Middle frontal gyrus (tissue), 1 donor: Measurements from ENCODE around the gene LRCH3.

Experiments
- DNase-seq: peaks from one replicate; pipeline ENCODE4 v3.0.0-alpha.2; 2015; ENCODE audit warnings: low spot score; ENCODE audit errors: extremely low spot score

LRCH3 gene

DNA sequence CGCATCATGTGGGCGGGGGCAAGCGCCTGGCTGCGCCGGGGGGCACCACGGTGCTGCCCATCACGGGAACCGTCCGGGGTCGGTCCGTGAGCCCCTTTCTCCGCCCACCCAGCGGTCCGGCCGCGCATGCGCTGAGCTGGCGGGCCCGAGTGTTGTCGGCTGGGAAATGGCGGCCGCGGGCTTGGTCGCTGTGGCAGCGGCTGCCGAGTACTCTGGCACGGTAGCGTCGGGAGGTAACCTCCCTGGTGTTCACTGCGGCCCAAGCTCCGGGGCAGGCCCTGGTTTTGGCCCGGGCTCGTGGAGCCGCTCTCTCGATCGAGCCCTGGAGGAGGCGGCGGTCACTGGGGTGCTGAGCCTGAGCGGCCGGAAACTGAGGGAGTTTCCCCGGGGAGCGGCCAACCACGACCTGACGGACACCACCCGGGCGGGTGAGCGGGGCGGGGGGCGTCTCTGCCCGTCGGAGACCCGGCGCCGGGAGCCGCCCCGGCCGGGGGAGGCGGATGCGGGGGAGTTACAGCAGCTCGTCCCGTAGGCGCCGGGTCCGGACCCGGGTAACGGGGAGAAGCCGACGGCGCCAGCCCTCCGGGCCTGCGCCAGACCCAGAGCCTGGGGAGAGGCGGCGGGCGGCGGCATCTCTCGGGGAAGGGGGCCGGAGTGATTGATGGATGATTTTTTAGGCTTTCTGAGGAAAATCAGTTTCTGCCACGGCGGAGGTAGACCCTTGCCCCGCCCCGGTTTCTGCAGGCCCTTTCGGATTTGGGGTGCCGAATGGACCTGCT is at the start of gene LRCH3:
TSS of gene LRCH3 (plus strand) at position 142 of the 779 bp plus-strand sequence. CDS start at position 167, 25 bp downstream.
- peak; percentile 78 for DNase-seq

DNA sequence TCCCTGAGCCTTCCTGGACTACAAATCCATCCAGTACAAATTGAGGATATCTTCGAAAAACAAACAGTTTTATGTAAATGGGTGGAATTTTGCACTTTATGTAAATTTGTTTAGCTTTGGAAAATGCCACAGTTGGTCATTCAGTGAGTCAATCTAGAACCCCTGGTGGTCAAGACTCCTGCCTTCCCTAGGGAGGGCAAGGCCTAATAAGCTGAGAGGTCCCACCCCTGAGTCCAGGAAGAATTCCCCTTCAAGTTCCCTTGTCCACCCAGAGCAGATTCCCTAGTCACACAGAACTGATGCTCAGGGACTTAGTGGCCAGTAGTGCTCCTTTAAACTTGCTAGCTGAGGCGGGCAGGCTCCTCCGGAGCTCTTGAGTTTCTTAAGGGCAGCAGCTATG is 48.3 kb upstream of the LRCH3 start:
- DNase-seq, result no peak

DNA sequence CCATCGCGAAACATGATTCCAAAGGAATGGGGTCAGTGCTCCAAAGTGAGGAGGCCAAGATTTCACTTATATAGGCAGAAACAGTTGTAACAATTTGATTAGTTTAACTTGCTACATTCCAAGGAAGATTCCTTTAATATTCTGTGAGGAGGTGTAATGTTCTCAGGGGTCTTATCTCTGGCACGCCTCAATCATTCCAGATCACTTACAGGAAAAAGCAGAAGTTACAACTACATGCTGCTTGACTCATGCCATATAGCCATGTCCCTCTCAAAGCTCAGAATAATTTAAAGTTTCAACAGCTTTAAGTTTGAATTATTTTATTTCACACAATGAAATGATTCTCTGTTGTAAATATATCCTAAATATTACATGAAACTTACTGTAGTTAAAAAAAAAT is 44.8 kb upstream of the LRCH3 start:
- DNase-seq, result no peak

DNA sequence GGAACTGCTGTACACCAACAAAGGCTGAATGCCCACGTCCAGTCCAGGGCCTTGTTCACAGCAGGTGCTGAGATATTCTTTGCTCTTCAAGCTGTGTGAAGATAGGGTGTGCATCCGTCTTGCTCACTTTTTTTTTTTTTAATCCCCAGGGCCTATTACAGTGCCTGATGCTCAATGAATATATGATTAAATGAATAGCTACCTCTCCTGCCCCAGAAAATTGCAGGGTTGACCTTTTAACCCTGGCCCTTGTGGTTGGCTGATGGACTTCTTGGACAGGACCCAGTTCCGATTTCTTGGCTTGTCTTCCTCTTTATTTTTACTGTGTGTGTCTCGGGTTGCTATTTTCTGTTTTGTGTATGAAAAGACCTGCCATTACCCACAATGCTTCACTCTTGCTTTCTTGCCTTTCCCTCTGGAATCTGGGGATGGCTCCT is 44.2 kb upstream of the LRCH3 start:
- no peak for DNase-seq

DNA sequence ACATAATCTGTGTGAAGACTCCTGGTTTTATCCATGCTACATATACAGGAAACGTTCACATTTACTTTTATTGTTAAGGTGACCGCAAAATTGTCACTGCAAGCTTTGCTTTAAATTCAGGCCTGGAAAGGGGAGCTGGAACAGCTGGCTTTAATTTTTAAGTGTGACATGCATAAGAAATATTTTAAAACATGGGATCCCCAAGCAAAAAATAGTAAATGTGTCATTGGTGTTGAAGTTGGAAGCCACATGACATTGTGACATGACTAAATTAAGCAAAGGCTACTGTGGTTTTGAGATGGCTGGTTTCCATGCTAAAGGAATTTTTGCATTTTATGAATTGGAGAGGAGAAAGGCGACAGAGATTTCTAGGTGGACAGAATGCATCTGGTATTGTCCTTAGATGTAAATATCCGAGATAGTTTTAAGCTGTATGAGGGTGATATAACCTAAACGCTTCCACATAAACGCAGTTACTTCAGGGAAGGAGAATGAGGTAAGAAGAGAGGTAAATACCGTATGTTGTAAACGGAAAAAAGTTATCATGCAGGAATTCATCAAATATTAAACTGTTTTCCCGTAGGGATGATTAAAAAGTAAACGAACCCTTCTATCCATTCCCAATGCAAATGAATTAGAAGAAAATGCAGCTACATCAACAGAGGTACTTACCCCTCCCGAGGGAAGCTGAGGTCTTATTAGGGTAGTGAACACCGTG is 42.3 kb upstream of the LRCH3 start:
- DNase-seq, result no peak

DNA sequence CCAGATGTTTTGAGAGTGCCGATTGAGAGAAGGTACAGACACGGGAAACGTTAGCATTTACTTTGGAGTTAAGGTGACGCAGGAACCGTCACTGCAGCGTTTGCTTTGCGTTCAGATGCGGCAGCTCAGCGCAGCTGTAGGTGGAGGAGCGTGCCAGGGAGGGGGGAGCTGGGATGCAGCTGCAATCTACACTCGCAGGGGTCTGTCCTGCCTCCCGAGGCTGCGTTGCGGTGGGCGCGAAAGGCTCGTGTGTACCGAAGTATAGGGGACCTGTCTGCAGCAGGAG is 41.8 kb upstream of the LRCH3 start:
- DNase-seq, result no peak

DNA sequence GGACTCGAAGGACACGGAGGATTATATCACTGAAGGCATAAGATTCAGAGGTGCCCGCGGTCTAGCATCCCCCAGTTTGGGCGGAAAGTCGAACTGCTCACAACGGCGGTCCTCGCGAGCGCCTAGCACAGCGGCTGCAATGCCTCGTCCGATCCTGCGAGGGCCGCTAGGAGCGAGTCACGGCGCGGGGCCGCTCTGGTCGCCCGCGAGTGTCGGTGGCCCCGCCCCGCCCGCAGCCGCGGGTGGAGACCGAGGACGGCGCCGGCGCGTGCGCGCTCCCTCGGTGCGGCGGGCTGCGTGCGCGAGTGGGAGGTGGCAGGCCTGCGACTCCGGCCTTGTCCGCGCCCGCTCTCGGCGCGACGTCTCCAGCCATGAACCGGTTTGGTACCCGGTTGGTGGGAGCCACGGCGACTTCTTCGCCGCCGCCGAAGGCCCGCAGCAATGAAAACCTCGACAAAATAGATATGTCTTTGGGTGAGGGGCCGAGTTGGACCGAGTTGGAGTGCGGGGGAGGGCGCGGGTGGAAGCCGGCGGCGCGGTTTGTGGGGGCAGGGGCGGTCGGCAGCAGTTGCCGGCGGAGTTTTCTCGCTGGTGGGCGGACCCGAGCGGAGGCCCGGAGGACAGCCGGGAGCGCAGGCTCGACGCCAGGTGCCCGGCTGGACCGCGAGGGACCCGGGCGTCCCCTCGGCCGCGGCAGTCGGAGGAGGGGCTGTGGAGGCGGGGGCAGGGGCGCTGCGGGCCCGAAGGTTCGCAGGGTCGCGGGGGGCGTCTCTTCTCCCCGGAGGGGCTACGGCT is 41.3 kb upstream of the LRCH3 start, which contains the start of gene FYTTD1:
TSS of gene FYTTD1 (plus strand) at position 283 of the 795 bp plus-strand sequence. CDS start at position 372, 89 bp downstream.
- peak; percentile 93 for DNase-seq

DNA sequence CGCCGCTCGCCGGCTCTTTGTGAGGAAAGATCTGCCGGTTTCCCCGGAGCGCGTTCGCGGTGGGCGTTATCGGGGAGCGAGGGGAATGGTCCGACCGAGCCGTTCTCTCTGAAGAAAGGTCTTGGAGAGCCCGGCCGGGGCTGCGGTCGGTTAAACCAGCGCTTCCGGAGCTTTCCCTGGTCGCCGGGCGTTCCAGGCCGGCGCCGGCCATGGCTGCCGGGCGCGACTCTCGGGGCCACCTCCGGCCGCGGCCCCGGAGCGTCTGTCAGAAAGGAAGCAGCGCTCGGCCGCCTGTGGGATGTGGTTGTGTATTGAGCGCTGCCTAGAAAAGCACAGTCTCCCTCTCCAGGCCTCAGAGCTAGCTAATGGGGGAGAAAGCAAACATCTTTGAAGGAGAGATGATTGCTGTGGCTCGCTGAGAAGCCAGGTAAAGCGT is 40.6 kb upstream of the LRCH3 start:
- peak; percentile 13 for DNase-seq

DNA sequence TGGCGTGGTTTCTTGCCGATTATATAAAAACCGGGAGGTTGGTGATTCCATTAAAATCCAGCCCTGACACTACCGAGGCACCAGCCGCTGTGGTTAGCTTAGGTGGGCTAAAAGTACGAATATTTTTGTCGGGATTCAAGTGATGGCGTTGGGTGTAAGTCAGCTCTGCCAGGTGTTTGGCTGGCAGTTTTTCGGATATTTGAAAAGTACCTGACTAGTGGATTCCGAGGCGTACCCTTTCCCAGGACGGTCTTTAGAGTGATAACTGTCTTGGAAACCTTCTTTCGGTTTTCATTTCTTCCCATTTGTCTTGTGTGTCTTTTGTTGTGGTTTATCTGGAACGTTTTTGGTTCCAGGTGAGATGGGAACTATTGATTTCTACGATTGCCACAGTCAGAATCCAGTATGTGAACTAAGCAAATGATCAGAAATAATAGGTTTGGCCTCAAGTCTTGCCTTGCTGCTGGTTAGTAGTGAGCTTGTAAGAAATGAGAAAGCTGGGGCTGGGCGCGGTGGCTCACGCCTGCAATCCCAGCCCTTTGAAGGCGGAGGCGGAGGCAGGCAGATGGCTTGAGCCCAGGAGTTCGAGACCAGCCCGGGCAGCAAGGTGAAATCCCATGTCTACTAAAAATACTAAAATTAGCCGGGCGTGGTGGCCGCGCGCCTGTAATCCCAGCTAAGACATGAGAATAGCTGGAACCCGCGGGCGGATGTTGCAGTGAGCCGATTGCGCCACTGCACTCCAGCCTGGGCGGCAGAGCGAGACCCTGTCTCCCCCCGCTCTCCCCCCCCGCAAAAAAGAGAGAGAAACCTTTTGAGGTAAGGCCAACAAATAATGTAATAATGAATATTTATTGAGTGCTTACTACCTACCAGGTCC is 40.0 kb upstream of the LRCH3 start:
- DNase-seq, result peak; percentile 16

DNA sequence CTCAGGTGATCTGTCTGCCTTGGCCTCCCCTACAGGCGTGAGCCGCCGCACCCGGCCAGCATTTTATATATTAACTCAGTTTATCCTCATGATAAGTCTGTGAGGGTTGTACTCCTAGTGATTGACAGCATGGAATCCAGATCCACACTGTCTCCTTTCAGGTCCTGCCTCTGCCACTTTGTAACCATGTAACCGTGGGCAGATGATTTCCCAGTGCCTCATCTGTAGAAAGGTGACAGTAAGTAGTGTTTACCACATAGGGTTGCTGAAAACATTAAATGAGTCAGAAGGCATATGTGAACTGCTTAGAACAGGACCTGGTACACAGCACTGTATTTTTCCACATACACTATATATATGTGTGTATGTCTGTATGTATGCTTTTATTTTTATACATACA is 38.9 kb upstream of the LRCH3 start:
- no peak for DNase-seq

DNA sequence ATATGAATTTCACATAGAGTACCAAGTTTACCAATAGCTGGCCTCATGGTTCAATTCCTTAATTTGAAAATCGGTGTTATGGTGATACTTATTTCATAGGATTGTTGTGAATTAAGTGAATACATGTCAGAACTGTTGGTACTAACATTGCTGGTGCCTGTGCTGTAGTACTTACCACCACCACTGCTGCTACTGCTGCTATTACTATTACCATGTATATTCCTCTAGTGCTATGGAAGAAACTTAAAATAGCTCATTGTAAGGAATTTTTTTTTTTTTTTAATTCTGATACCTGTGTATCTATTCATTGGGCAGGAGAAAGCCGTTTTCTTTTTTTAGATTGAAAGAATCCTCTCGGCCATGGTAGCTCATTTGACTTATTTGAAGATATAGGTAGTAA is 37.8 kb upstream of the LRCH3 start:
- DNase-seq, result no peak

DNA sequence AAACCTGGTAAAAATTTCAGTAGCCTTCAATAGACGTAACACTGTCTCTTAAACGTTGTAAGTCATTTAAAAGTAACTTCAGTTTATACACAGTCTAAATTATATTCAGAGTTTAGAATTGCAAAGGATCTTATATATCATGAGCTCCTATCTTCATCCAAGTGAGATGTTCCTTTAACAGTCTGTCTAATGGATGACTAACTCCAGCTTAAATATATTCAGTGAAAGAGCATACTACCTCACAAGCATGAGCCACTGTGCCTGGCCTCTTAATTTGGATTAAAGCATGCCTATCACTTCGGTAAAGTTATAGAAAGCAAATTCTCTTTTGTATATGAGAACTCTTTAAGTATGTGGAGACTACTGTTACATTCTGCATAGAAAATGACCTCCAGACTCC is 34.4 kb upstream of the LRCH3 start:
- DNase-seq, result no peak

DNA sequence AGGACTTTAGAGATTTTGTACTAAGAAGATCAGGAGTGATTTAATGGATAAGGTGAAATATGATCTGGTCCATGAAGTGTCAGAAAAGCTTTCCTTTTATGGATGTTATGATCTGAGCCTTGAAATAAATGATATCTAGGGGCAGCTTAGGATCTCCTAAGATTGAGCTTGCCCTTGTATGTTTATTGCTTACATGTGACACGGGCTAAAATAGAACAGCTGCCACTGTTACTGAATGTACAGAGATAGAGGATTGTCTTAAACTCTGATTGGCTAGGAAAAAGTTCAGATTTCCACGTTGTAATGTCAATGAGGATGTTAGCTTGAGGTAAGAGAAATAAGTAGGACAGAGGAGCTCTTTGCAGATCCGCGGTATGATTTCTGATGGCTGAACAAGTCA is 32.5 kb upstream of the LRCH3 start:
- no peak for DNase-seq

DNA sequence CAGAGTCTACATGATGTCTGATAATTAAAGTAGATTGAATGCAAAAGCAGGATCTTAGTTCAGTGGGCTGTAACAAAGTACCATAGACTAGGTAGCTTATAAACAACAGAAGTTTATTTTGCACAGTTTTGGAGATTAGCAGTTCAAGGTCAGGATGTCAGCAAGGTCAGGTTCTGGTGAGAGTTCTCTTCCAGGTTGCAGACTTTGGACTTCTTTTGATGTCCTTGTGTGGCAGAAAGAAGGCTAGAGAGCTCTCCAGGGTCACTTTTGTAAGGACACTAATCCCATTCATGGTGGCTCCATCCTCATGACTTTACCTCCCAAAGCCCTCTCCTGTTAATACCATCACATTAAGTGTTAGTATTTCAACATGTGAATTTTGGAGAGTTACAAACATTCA is 29.3 kb upstream of the LRCH3 start:
- no peak for DNase-seq

DNA sequence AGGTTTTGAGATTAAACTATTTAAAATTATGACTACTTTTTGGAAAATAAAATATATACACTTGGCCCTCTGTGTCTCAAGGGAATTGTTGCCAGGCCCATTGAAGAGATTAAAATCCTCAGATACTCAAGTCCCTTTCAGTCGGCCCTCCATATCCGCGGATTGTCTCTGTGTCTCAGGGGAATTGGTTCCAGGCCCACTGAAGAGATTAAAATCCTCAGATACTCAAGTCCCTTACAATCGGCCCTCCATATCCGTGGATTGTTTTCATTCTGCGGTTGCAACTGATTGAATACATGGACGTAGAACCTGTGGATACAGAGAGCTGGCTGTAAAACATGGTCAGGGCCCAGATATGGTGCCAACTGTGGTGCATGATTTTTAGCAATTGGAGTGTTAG is 15.7 kb upstream of the LRCH3 start:
- DNase-seq, result no peak

DNA sequence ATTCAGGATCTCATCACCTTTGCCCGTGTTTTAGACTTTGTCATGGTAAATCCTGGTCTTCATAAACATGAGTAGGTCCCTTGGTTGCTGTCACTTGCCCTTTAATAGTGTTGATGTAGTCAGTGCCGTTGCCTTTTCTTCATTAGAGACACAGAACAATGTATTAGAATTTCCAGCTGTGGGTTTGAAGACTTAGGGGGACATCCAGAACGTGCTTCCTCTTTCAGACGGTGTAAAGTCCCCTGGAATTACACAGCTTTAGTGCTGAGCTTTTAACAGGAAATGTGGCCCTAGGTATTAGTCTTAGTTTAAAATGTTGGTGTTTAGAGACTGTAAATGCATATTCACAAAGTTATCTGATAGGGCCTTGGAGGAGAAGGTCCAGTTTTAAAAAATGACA is 8.8 kb upstream of the LRCH3 start:
- no peak for DNase-seq

DNA sequence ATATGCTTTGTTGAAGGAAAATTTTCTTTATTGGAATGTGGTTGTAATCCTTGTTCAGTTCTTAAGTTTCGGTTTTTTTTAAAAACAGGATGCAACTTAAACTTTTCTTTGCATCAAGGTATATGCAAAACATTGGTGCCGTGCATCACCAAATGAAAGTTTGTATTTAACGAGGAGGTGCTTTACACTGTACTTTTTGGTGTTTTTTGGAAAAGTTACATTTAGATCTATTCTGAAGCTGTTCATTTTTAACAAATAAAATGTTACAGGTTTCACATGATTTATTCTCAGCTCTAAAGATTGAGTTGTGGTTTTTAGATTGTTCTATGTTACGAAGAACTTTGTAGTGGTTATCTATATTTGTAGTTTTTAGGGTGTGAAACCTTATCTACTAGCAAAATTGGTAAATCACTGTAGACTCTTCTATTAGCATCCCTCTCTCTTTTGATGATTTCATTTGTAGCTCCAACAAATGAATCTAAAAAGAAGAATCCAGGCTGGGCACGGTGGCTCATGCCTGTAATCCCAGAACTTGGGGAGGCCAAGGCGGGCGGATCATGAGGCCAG is 7.0 kb upstream of the LRCH3 start:
- no peak for DNase-seq

DNA sequence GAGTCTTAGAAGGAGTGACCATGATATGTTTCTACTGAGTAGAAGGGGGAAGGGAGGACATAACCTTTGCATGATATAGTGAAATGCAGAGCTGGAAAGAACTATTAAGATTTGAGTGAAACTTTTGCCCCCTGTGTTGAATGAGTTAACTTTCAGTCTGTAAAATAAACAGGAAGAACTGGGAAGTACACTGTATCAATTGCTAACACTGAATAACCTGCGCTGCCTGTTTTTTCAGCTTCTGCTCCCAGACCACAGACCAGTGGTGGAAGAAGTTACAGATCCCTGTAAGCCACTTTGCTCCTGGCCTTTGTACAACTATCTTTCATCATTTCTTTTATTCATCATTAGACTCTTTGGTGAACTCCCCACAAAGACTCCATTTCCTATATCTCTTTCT is 3.6 kb upstream of the LRCH3 start:
- no peak for DNase-seq

DNA sequence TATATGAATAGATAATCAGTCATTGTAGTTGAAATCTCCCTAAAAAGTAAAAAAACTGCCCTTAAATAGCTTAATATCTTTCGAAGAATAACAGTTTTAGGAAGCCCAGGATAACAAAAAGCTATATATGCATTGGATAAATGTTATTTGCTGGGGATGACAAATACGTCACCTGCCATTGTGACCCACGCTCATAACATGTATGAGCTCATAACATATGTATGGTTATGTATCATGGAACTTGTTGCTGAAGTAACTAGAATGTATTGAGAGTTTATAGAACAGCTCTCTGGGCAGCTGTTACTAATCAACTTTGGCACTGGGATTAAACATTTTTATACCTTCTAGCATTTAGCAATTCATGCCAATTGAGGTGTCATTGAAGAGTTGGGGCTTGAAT is 1.7 kb upstream of the LRCH3 start:
- no peak for DNase-seq

DNA sequence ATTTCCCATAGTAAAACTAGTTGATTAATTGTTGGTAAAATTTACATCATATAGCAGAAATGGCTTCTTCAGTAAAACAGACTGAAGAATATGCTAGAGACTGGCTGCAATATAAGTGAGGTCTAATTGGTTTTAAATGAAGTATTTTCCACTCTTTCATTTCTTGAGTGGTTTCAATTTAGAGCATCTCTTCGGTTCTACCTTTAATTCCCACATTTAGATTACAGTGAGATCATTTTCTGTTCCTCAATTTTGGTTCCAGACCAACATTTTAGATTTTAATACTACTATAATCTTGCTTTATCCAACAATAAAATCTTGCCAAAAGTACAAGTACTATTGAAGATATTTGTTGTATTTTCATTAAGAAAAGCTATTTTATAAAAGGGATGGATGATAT is 1.0 kb upstream of the LRCH3 start:
- DNase-seq, result no peak
